ENCODE data around the gene SRSF8. TPM values are rescaled to one million over a fixed set of nuclear protein-coding genes. Genes with fewer than 3 reads are reported as not detected.

The SRSF8 gene
- total RNA-seq, 1 donor from 2014 or later, result 43.5 TPM

- peaks cover 15% of the 10 kb centered on the region for H3K36me3 Mint-ChIP-seq (ENCODE audit: low read depth)
- intact Hi-C loops (cut with micrococcal nuclease), result no loop called here
- no peak overlapping the region for H3K4me3 Mint-ChIP-seq (ENCODE audit: low read depth)
- no peak overlapping the region for H3K27ac Mint-ChIP-seq
- DNase-seq (ENCODE audit: low spot score), result no peak
- no peaks in the 10 kb centered on the region for H3K9me3 Mint-ChIP-seq
- H3K27me3 Mint-ChIP-seq (ENCODE audit: low read depth), result no peaks in the 10 kb centered on the region
- H3K4me1 Mint-ChIP-seq (ENCODE audit: low read depth), result peaks cover 33% of the 10 kb centered on the region
Observed at GRCh38 chr11:95074792-95075563, 8.3 kb downstream of the SRSF8 start.

DNA sequence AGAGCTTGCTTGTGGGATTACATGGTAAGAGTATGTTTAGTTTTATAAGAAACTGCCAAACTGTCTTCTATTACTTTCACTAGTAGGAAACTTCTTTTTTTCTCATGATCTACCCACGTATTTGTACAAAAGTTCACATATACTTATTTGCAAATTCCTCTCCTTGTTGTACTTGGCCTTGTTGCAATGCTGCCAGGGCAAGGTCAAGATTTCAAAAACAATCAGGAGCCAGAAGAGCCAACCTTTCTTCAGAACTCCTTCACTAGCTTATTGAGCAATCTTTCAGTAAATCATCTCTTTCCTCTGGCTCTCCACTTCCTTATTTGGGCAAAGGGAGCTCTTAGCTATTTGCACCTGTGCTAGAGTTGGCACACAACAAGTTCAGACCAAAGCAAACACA lies 9.7 kb downstream of the SRSF8 start:
- no peak for DNase-seq (ENCODE audit: low spot score)
- Mint-ChIP-seq H3K36me3 (ENCODE audit: low read depth) (peaks cover 8% of the 10 kb centered on the region), H3K27me3 (ENCODE audit: low read depth) (no peaks in the 10 kb centered on the region), H3K9me3 (no peaks in the 10 kb centered on the region), H3K27ac (no peak overlapping the region), H3K4me3 (ENCODE audit: low read depth) (no peak overlapping the region), H3K4me1 (ENCODE audit: low read depth) (peaks cover 27% of the 10 kb centered on the region)
- intact Hi-C loops (cut with micrococcal nuclease), result no loop called here

- no peak overlapping the region for H3K27ac Mint-ChIP-seq
- DNase-seq (ENCODE audit: low spot score), result no peak
- intact Hi-C loops (cut with micrococcal nuclease), result no loop called here
Observed at GRCh38 chr11:95076981-95077380, 10.3 kb downstream of the SRSF8 start.

GRCh38 chr11:95078526-95078925 lies 11.8 kb downstream of the SRSF8 start:
- Mint-ChIP-seq H3K4me3 (ENCODE audit: low read depth) (no peak overlapping the region), H3K27me3 (ENCODE audit: low read depth) (no peaks in the 10 kb centered on the region), H3K4me1 (ENCODE audit: low read depth) (peaks cover 31% of the 10 kb centered on the region), H3K9me3 (no peaks in the 10 kb centered on the region), H3K27ac (no peak overlapping the region), H3K36me3 (ENCODE audit: low read depth) (no peaks in the 10 kb centered on the region)
- intact Hi-C loops (cut with micrococcal nuclease), result no loop called here
- DNase-seq (ENCODE audit: low spot score), result no peak

More at GRCh38 chr11:95076981-95077380, 10.3 kb downstream of the SRSF8 start:
- Mint-ChIP-seq H3K4me1 (ENCODE audit: low read depth) (peaks cover 27% of the 10 kb centered on the region), H3K9me3 (no peaks in the 10 kb centered on the region), H3K4me3 (ENCODE audit: low read depth) (no peak overlapping the region), H3K36me3 (ENCODE audit: low read depth) (peaks cover 8% of the 10 kb centered on the region), H3K27me3 (ENCODE audit: low read depth) (no peaks in the 10 kb centered on the region)

DNA sequence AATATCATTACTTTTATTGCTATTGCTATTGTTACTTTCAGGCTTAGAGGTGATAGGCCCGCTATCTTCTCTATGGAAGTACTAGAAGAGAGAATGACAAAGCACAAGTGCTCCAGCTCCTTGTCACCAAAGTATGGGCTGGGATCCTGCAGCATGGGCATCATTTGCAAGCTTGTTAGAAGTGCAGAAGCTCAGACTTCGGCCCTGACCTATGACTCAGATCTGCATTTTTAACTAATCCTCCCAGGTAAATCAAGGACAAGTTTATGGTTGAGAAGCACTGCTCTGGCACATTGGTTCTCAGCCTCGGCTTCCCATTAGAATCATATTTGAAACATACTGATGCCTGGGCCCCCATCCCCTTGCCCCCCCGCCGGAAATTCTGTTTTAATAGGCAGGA lies 14.3 kb downstream of the SRSF8 start:
- intact Hi-C loops (cut with micrococcal nuclease), result no loop called here

GRCh38 chr11:95081412-95081811 lies 14.7 kb downstream of the SRSF8 start:
- H3K4me1 Mint-ChIP-seq (ENCODE audit: low read depth), result peaks cover 46% of the 10 kb centered on the region
- intact Hi-C loops (cut with micrococcal nuclease), result no loop called here
- H3K9me3 Mint-ChIP-seq, result no peaks in the 10 kb centered on the region
- no peak overlapping the region for H3K27ac Mint-ChIP-seq
- no peaks in the 10 kb centered on the region for H3K36me3 Mint-ChIP-seq (ENCODE audit: low read depth)
- no peak overlapping the region for H3K4me3 Mint-ChIP-seq (ENCODE audit: low read depth)
- DNase-seq (ENCODE audit: low spot score), result no peak
- no peaks in the 10 kb centered on the region for H3K27me3 Mint-ChIP-seq (ENCODE audit: low read depth)

More for the DNA sequence above, 14.3 kb downstream of the SRSF8 start:
- no peak overlapping the region for H3K27ac Mint-ChIP-seq
- H3K27me3 Mint-ChIP-seq (ENCODE audit: low read depth), result no peaks in the 10 kb centered on the region
- no peak overlapping the region for H3K4me3 Mint-ChIP-seq (ENCODE audit: low read depth)
- H3K36me3 Mint-ChIP-seq (ENCODE audit: low read depth), result no peaks in the 10 kb centered on the region
- H3K4me1 Mint-ChIP-seq (ENCODE audit: low read depth), result peaks cover 48% of the 10 kb centered on the region
- H3K9me3 Mint-ChIP-seq, result no peaks in the 10 kb centered on the region
- DNase-seq (ENCODE audit: low spot score), result no peak

DNA sequence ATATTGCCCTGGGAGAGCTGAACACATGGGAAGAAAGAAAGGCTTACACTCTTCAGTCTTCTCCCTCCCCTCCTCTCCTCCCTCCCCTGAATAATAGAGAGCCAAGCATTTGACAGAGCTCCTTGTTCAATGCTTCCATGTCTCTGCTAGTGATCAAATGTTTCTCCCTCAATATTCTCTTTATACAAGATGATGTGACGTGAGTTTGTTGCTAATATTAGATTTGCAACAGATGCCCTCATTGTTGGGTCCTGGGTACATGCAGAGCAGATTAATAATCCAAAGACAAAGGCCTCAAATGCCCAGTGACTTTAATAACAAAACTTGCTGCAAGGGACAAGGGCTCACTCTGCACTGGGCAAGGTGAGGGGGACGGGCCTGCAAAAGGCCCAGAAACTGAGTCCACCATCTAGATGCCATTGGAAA lies 15.9 kb downstream of the SRSF8 start:
- H3K4me3 Mint-ChIP-seq (ENCODE audit: low read depth), result no peak overlapping the region
- no peaks in the 10 kb centered on the region for H3K36me3 Mint-ChIP-seq (ENCODE audit: low read depth)
- H3K4me1 Mint-ChIP-seq (ENCODE audit: low read depth), result peaks cover 37% of the 10 kb centered on the region
- no peak for DNase-seq (ENCODE audit: low spot score)
- H3K9me3 Mint-ChIP-seq, result no peaks in the 10 kb centered on the region
- no peak overlapping the region for H3K27ac Mint-ChIP-seq
- no peaks in the 10 kb centered on the region for H3K27me3 Mint-ChIP-seq (ENCODE audit: low read depth)
- intact Hi-C loops (cut with micrococcal nuclease), result no loop called here

- H3K36me3 Mint-ChIP-seq (ENCODE audit: low read depth), result peaks cover 3% of the 10 kb centered on the region
- peaks cover 41% of the 10 kb centered on the region for H3K4me1 Mint-ChIP-seq (ENCODE audit: low read depth)
- intact Hi-C loops (cut with micrococcal nuclease), result no loop called here
- H3K27ac Mint-ChIP-seq, result peak overlapping the region; percentile 11
- no peak for DNase-seq (ENCODE audit: low spot score)
- H3K9me3 Mint-ChIP-seq, result no peaks in the 10 kb centered on the region
- H3K4me3 Mint-ChIP-seq (ENCODE audit: low read depth), result no peak overlapping the region
- no peaks in the 10 kb centered on the region for H3K27me3 Mint-ChIP-seq (ENCODE audit: low read depth)
Observed at GRCh38 chr11:95084509-95084908, 17.8 kb downstream of the SRSF8 start.

GRCh38 chr11:95085117-95085816 lies 18.5 kb downstream of the SRSF8 start:
- H3K27me3 Mint-ChIP-seq (ENCODE audit: low read depth), result no peaks in the 10 kb centered on the region
- peak overlapping the region; percentile 15 for H3K27ac Mint-ChIP-seq
- H3K4me1 Mint-ChIP-seq (ENCODE audit: low read depth), result peaks cover 42% of the 10 kb centered on the region
- H3K36me3 Mint-ChIP-seq (ENCODE audit: low read depth), result peaks cover 3% of the 10 kb centered on the region
- H3K9me3 Mint-ChIP-seq, result no peaks in the 10 kb centered on the region
- intact Hi-C loops (cut with micrococcal nuclease), result loop anchor here (5.0 kb wide), 3 partner anchors 147 to 632 kb away; partner anchors contain the start of gene SESN3
- no peak for DNase-seq (ENCODE audit: low spot score)
- H3K4me3 Mint-ChIP-seq (ENCODE audit: low read depth), result no peak overlapping the region

- intact Hi-C loops (cut with micrococcal nuclease), result loop anchor here (5.0 kb wide), 3 partner anchors 146 to 631 kb away; partner anchors contain the start of gene SESN3
- Mint-ChIP-seq H3K9me3 (no peaks in the 10 kb centered on the region), H3K36me3 (ENCODE audit: low read depth) (peaks cover 5% of the 10 kb centered on the region)
Observed at GRCh38 chr11:95086151-95086550, 19.4 kb downstream of the SRSF8 start.

GRCh38 chr11:95086836-95087570 lies 20.3 kb downstream of the SRSF8 start:
- no peaks in the 10 kb centered on the region for H3K9me3 Mint-ChIP-seq
- intact Hi-C loops (cut with micrococcal nuclease), result loop anchor here (5.0 kb wide), 3 partner anchors 145 to 630 kb away; partner anchors contain the start of gene SESN3
- no peaks in the 10 kb centered on the region for H3K27me3 Mint-ChIP-seq (ENCODE audit: low read depth)
- DNase-seq (ENCODE audit: low spot score), result no peak
- H3K4me3 Mint-ChIP-seq (ENCODE audit: low read depth), result no peak overlapping the region
- H3K4me1 Mint-ChIP-seq (ENCODE audit: low read depth), result peaks cover 55% of the 10 kb centered on the region
- peaks cover 13% of the 10 kb centered on the region for H3K36me3 Mint-ChIP-seq (ENCODE audit: low read depth)
- H3K27ac Mint-ChIP-seq, result no peak overlapping the region

More at GRCh38 chr11:95086151-95086550, 19.4 kb downstream of the SRSF8 start:
- Mint-ChIP-seq H3K4me1 (ENCODE audit: low read depth) (peaks cover 49% of the 10 kb centered on the region), H3K27ac (no peak overlapping the region), H3K4me3 (ENCODE audit: low read depth) (no peak overlapping the region), H3K27me3 (ENCODE audit: low read depth) (no peaks in the 10 kb centered on the region)
- no peak for DNase-seq (ENCODE audit: low spot score)

DNA sequence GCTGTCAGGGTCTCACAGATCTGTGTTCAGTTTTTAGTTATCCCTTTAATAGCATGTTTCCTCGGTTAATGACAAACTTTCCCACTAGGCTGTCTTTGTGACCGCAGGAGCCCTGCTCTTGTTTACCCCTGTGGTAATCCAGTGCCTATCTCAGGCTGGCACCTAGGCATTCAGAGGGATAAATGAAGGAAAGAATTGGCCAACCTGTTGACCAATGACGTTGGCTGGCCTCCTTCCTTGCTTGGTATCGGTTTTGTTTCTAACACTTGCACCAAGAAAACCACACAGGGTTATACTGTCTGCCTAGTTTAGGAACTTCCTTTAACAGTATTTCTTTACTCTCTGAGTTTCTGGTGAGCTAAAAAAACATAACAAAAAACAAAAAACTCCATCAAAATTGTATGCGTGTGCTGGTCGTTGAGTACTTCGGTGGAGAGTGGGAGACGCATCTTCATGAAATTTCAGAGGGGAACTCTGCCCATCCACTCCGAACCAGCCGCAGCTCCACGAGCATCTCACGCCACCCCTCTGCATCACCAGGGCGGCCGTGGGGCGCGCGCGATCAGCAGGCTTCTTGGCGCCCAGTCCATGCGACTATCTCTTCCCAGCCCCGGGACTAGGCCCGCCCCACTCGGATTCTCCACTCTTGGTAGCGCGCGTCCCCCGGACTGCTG lies 22.4 kb downstream of the SRSF8 start:
- peak; percentile 25 for DNase-seq (ENCODE audit: low spot score)
- intact Hi-C loops (cut with micrococcal nuclease), result loop anchor here (1.0 to 5.0 kb wide), 7 partner anchors 21 to 700 kb away; partner anchors contain the start of genes FAM76B and SESN3

More for the DNA sequence above, 22.4 kb downstream of the SRSF8 start:
- H3K27me3 Mint-ChIP-seq (ENCODE audit: low read depth), result no peaks in the 10 kb centered on the region
- H3K27ac Mint-ChIP-seq, result peak overlapping the region; percentile 95
- H3K4me1 Mint-ChIP-seq (ENCODE audit: low read depth), result peaks cover 67% of the 10 kb centered on the region
- peaks cover 19% of the 10 kb centered on the region for H3K36me3 Mint-ChIP-seq (ENCODE audit: low read depth)
- H3K4me3 Mint-ChIP-seq (ENCODE audit: low read depth), result peak overlapping the region; percentile 88
- no peaks in the 10 kb centered on the region for H3K9me3 Mint-ChIP-seq
